Mucosa of stomach (tissue), 1 donor: ENCODE measurements around the gene OARD1.
A peak's percentile ranks its signal among the peaks of the same experiment; 100 is the strongest.

Source experiments
- H3K27me3 ChIP-seq: one replicate; pipeline ENCODE4 v1.7.0; 2013; ENCODE audit warnings: mild to moderate bottlenecking, low read length; ENCODE audit not compliant: control insufficient read depth, insufficient read depth
- H3K36me3 ChIP-seq: one replicate; pipeline ENCODE4 v1.7.0; 2013; ENCODE audit warnings: low read length; ENCODE audit not compliant: control insufficient read depth, insufficient read depth
- H3K4me1 ChIP-seq: one replicate; pipeline ENCODE4 v1.7.0; 2013; ENCODE audit warnings: mild to moderate bottlenecking, low read length; ENCODE audit not compliant: control insufficient read depth, insufficient read depth
- H3K4me3 ChIP-seq: one replicate; pipeline ENCODE4 v1.7.0; 2013; ENCODE audit warnings: low read length
- H3K9ac ChIP-seq: one replicate; pipeline ENCODE4 v1.7.0; 2013; ENCODE audit warnings: mild to moderate bottlenecking, low read length, moderate library complexity
- H3K9me3 ChIP-seq: one replicate; pipeline ENCODE4 v1.7.0; 2013; ENCODE audit warnings: mild to moderate bottlenecking, low read length, moderate library complexity; ENCODE audit not compliant: control insufficient read depth
- donor health status: Pancreatic carcinoma.

Gene OARD1

DNA sequence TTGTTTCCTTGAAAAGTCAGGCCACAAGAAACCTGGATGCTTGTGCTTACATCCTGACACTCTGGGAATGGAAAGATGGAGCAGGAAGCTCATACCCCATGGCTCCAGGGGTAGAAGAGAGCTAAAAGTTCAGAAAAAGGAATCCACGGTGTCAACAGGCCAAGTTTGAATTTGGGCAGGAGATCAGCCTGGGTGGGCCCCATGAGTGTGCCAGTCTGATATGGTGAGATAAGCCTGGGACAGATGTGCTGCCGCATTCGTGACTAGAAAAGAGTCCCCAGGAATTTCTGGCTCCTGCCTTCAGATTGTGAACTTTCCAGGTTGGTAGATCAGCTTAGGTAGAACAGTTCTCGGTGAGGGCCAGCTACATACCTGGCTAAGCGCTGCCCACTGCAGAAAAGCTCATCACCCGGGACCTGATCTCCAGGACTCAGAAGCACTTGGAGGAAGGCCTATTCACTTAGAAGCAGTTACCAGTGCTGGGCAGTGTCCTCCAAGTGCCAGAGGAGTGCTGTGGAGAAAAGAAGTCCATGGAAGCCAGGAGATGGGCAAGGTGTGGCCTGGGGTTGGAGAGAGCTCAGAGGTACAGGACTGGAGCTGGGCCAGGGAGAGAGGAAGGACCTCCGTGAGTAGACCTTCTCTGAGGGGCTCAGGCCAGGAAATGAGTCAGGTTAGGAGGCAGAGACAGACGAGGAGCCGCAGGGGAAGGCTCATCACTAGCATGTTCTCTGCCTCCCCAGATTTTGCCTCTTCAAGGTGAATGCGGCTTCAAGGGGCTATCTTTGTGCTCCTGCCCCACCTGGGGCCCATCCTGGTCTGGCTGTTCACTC is 29.7 kb downstream of the OARD1 start, which contains the start of gene TSPO2:
TSPO2 (plus strand) TSS at position 242 of the 830 bp plus-strand sequence; CDS start at position 761, 519 bp downstream.
- no peaks in the 10 kb centered on the region for H3K36me3 ChIP-seq
- H3K4me1 ChIP-seq: peaks cover 51% of the 10 kb centered on the region
- no peaks in the 10 kb centered on the region for H3K27me3 ChIP-seq
- no peak within 1 kb of the TSS for H3K9ac ChIP-seq
- H3K9me3 ChIP-seq: no peaks in the 10 kb centered on the region
- no peak within 1 kb of the TSS for H3K4me3 ChIP-seq

- Histone ChIP-seq H3K4me1 (peaks cover 46% of the 10 kb centered on the region), H3K9ac (peak overlapping the region; percentile 1), H3K36me3 (no peaks in the 10 kb centered on the region), H3K27me3 (no peaks in the 10 kb centered on the region), H3K9me3 (no peaks in the 10 kb centered on the region), H3K4me3 (no peak overlapping the region)
These were observed 31.1 kb downstream of the OARD1 start for GRCh38 chr6:41040940-41041536.

GRCh38 chr6:41040101-41040939 is 31.8 kb downstream of the OARD1 start:
- Histone ChIP-seq H3K27me3 (no peaks in the 10 kb centered on the region), H3K9me3 (no peaks in the 10 kb centered on the region), H3K4me1 (peaks cover 43% of the 10 kb centered on the region), H3K36me3 (no peaks in the 10 kb centered on the region), H3K4me3 (no peak overlapping the region), H3K9ac (peak overlapping the region; percentile 1)

DNA sequence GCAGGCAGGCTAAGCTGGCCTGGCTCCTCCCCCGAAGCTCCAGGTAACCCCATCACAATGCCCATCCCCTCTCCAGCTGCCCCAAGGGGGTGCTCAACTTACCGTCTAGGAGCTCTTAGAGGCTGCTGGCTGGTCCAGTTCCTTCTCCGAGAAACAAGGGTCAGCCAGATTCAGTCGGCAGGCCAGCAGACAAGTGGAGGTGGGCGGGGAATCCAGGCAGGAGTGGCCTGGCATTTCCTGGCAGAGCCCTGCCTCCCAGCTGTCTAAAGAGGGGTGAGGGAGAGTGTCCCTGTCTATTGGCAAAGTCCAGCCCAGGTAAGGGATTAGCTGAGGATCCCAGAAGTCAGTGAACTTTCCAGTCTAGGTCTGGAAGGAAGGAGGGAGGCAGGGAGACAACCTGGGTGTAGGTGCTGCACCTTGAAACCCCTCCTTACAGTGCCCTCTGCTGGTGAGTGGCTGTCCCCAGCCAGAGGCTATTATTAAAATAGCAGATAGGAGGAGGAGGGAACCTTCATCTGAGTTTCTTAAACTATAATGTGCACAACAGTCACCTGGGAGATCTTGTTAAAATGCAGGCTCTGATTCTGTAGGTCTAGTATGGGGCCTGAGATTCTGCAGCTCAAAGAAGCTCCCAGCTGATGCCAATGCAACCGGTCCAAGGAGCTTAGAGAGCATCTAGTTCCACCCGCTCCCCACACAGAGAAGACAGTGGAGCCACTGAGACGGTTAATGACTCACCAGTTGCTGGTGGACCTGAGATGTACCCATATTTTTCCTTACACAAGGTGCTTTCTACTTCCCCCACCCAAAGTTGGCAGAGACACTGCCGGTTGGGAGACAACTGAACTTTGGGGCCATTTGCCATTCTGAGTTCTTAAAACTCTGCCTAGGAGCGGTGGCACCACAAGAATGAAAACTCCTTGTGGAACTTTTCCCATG is 32.8 kb downstream of the OARD1 start, which contains the start of gene UNC5CL:
UNC5CL (minus strand) TSS at position 162 of the 939 bp plus-strand sequence. CDS start 4,147 bp downstream, outside the sequence.
- Histone ChIP-seq H3K27me3 (no peaks in the 10 kb centered on the region), H3K9ac (peak within 1 kb of the TSS; percentile 68), H3K4me3 (peak within 1 kb of the TSS; percentile 52), H3K4me1 (peaks cover 51% of the 10 kb centered on the region), H3K9me3 (no peaks in the 10 kb centered on the region), H3K36me3 (no peaks in the 10 kb centered on the region)

- H3K4me1 ChIP-seq: peaks cover 58% of the 10 kb centered on the region
- H3K9me3 ChIP-seq: no peaks in the 10 kb centered on the region
- H3K9ac ChIP-seq: peak overlapping the region; percentile 68
- H3K4me3 ChIP-seq: peak overlapping the region; percentile 52
- no peaks in the 10 kb centered on the region for H3K27me3 ChIP-seq
- H3K36me3 ChIP-seq: no peaks in the 10 kb centered on the region
These were observed 34.0 kb downstream of the OARD1 start for GRCh38 chr6:41038205-41038604.

- Histone ChIP-seq H3K27me3 (no peaks in the 10 kb centered on the region), H3K36me3 (no peaks in the 10 kb centered on the region), H3K4me1 (peaks cover 56% of the 10 kb centered on the region), H3K4me3 (peak overlapping the region; percentile 44), H3K9ac (peak overlapping the region; percentile 40), H3K9me3 (no peaks in the 10 kb centered on the region)
These were observed 34.9 kb downstream of the OARD1 start for GRCh38 chr6:41037107-41037900.

DNA sequence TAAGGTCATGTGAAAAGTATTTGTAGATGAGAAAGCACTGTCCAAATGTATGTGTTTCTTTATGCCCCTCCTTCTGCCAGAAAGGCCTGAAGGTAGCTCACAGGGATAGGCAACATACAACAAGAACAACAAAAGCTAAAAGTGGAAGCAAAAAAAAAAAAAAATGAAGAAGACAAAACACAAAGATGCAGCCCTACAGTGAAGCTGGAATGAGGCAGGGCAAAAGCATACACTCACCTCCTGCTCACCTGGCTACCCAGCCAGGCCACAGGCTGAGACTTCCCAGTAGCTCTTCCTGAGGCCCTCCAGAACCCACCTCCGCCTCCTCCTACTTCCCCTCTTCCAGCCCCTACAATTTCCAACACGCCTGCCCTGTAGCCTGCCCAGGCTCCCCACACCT is 35.6 kb downstream of the OARD1 start:
- peaks cover 57% of the 10 kb centered on the region for H3K4me1 ChIP-seq
- H3K36me3 ChIP-seq: no peaks in the 10 kb centered on the region
- H3K9me3 ChIP-seq: no peaks in the 10 kb centered on the region
- H3K4me3 ChIP-seq: no peak overlapping the region
- peak overlapping the region; percentile 40 for H3K9ac ChIP-seq
- no peaks in the 10 kb centered on the region for H3K27me3 ChIP-seq

DNA sequence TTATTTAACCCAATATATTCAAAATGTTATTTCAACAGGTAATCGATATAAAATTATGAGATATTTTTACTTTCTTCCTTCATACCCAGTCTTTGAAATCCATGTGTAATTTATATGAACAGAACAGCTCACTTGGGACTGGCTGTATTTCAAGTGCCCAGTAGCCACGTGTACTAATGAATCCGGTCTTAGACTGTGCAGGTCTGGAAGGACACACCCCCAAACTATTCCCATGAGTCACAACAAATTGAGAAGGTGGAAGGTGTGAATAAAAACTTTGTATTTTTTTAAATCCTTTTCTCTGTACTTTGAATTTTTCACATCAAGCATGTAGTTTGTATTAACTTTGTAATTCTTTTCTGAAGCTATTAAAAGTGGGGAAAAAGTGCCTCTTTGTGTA is 36.0 kb downstream of the OARD1 start:
- Histone ChIP-seq H3K27me3 (no peaks in the 10 kb centered on the region), H3K9me3 (no peaks in the 10 kb centered on the region), H3K4me3 (no peak overlapping the region), H3K36me3 (no peaks in the 10 kb centered on the region), H3K9ac (no peak overlapping the region), H3K4me1 (peaks cover 58% of the 10 kb centered on the region)

DNA sequence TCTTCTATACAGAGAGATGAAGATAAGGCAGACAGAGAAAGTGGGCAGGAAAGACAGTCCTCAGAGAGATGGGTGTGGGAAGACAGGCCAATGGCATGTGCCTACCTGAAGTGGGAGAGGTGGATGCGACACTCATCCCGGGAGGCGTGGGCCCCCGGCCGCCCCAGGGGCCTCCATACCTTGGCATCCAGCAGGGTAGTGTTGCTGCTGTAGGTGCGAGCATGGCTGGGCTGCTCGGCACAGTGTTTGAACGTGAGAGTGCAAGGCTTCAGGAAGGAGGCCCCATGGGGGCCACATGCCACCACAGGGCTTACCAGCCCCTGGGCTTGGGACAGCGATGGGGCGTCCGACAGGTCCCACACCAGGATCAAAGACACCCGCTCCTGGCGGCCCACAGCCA is 38.4 kb downstream of the OARD1 start:
- H3K4me3 ChIP-seq: no peak overlapping the region
- H3K9ac ChIP-seq: no peak overlapping the region
- no peaks in the 10 kb centered on the region for H3K9me3 ChIP-seq
- H3K36me3 ChIP-seq: peaks cover 5% of the 10 kb centered on the region
- H3K27me3 ChIP-seq: no peaks in the 10 kb centered on the region
- peaks cover 45% of the 10 kb centered on the region for H3K4me1 ChIP-seq

DNA sequence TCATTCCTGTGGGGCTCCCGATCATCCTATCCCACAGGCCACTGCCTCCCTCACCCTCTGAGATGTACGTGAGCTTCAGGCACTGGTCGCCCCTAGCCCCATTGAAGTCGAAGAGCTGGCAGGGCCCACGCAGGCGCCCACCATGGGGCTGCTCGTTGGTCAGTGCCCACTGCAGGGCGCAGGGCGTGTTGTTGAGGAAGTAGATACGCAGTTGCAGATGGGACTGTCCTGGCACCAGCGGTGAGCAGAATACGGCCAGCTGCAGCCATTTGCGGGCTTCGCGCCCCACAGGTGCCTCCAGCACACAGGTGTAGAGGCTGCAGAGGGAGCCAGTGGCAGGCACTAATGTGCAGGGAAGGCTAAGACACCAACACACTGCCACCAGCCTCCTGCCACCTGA is 39.3 kb downstream of the OARD1 start:
- H3K9me3 ChIP-seq: no peaks in the 10 kb centered on the region
- no peaks in the 10 kb centered on the region for H3K27me3 ChIP-seq
- H3K9ac ChIP-seq: no peak overlapping the region
- H3K4me3 ChIP-seq: no peak overlapping the region
- H3K36me3 ChIP-seq: peaks cover 5% of the 10 kb centered on the region
- H3K4me1 ChIP-seq: peaks cover 54% of the 10 kb centered on the region
